H1 (cell line): ENCODE results near the gene MORN4. TPM values are rescaled to one million over a fixed set of nuclear protein-coding genes. Genes with fewer than 3 reads are reported as not detected.

ENCODE experiments used
- HDAC2 ChIP-seq, 2 experiments: fragments of 300-600 bp in 1 of 2; sonication (generic) in 1 of 2; IDR thresholded peaks; 2 replicates each; pipeline ENCODE4 v1.6.1; 2011 to 2012; ENCODE audit warnings: low read depth in 2 of 2, low read length in 2 of 2, mild to moderate bottlenecking in 2 of 2, moderate library complexity in 2 of 2, borderline replicate concordance in 1 of 2, inconsistent platforms in 1 of 2
- POLR2A ChIP-seq, 2 experiments: IDR thresholded peaks; 1 replicate in 1 of 2; 2 replicates in 1 of 2; pipeline ENCODE4 v1.6.1; 2011; ENCODE audit warnings: low read depth in 2 of 2, low read length in 2 of 2, mild to moderate bottlenecking in 2 of 2; ENCODE audit errors: control extremely low read depth in 1 of 2
- SP4 ChIP-seq: IDR thresholded peaks from 2 replicates; pipeline ENCODE4 v1.6.1; 2012; ENCODE audit warnings: low read length, inconsistent platforms
- SUZ12 ChIP-seq: fragments of 200-600 bp; sonication (generic); IDR thresholded peaks from 2 replicates; pipeline ENCODE4 v1.6.1; 2012; ENCODE audit warnings: mild to moderate bottlenecking, inconsistent platforms, low read length, moderate library complexity, mixed read lengths
- USF2 ChIP-seq: IDR thresholded peaks from 2 replicates; pipeline ENCODE4 v1.6.1; 2011; ENCODE audit warnings: low read length, improper control_type of control experiment
- polyA plus RNA-seq, 7 experiments: library from polyadenylated mRNA; depleted of rRNA in 3 of 7; stranded (reverse) in 5 of 7; unstranded in 2 of 7; fragments of >200 nt in 5 of 7; fragments of 200-250 nt in 2 of 7; gene quantifications; 1 replicate in 5 of 7; 2 replicates in 1 of 7; 4 replicates in 1 of 7; pipeline versions ENCODE4 v1.2.1 to v1.2.3, GENCODE V29; 2011 to 2013; ENCODE audit warnings: missing spikeins in 2 of 7, mixed read lengths in 2 of 7
- total RNA-seq: library from RNA; stranded (reverse); fragmentation: NEBNext Ultra II Directional; extraction: Animal tissue kit (Norgen Biotek cat#: 25700); gene quantifications from 2 replicates; pipeline ENCODE4 v1.2.1, GENCODE V29; 2021

Gene MORN4
- total and polyA plus RNA-seq, 2 of the 8 experiments (the other 6 are each of a cell fraction or from before 2014, with no cell fraction given), result 13.6 to 22.0 TPM

- TF ChIP-seq HDAC2 (IDR thresholded peaks at IDR 0.05; ENCODE audit: borderline replicate concordance in 1 of 2, low read depth in 2 of 2, low read length in 2 of 2), result no peak
- no peak for TF ChIP-seq POLR2A (IDR thresholded peaks at IDR 0.05; ENCODE audit: control extremely low read depth in 1 of 2, low read depth in 2 of 2, low read length in 2 of 2)
- TF ChIP-seq SP4, result no peak
- no peak for TF ChIP-seq USF2
- TF ChIP-seq SUZ12, result no peak
Measured at GRCh38 chr10:97583476-97583875, 49.8 kb downstream of the MORN4 start (continued).
